Sigmoid colon (tissue), 7 donors: ENCODE measurements around the gene ADCY7. TPM values are rescaled to one million over a fixed set of nuclear protein-coding genes. Genes with fewer than 3 reads are reported as not detected.

Experiments used
- DNase-seq: peaks from one replicate; pipeline ENCODE4 v3.0.0-alpha.2; 2019
- H3K27ac ChIP-seq, 4 donors: fragments of 200-600 bp; sonication (generic); one replicate each; pipeline ENCODE4 v1.5.1; 2016 to 2019; ENCODE audit warnings: mild to moderate bottlenecking in 1 of 4
- H3K27me3 ChIP-seq, 3 donors: fragments of 200-600 bp; sonication (generic); one replicate each; pipeline ENCODE4 v1.5.1; 2019; ENCODE audit warnings: mild to moderate bottlenecking in 1 of 3
- H3K36me3 ChIP-seq, 4 donors: fragments of 200-600 bp; sonication (generic); one replicate each; pipeline ENCODE4 v1.5.1; 2016 to 2019
- H3K4me1 ChIP-seq, 4 donors: fragments of 200-600 bp; sonication (generic); one replicate each; pipeline ENCODE4 v1.5.1; 2017 to 2019
- H3K4me3 ChIP-seq, 4 donors: fragments of 200-600 bp; sonication (generic); one replicate each; pipeline ENCODE4 v1.5.1; 2017 to 2019; ENCODE audit warnings: mild to moderate bottlenecking in 2 of 4, moderate library complexity in 1 of 4
- H3K9me3 ChIP-seq, 4 donors: fragments of 200-600 bp in 3 of 4; sonication (generic) in 3 of 4; one replicate each; pipeline versions ENCODE4 v1.5.1 to v1.6.1; 2013 to 2019
- CTCF ChIP-seq, 4 experiments: fragments of 450-650 bp in 3 of 4; fragments of 200-600 bp in 1 of 4; IDR thresholded peaks; one replicate each; pipeline ENCODE4 v1.5.1; 2016 to 2019; ENCODE audit warnings: antibody characterized with exemption in 4 of 4, mild to moderate bottlenecking in 3 of 4, moderate library complexity in 2 of 4
- EP300 ChIP-seq, 4 donors: sonication (generic); formaldehyde crosslinking; IDR thresholded peaks; one replicate each; pipeline ENCODE4 v1.6.1; 2017; ENCODE audit warnings: antibody characterized with exemption in 4 of 4
- POLR2A ChIP-seq, 2 donors: fragments of 450-650 bp; IDR thresholded peaks; one replicate each; pipeline ENCODE4 v1.6.1; 2016; ENCODE audit warnings: antibody characterized with exemption in 2 of 2, mild to moderate bottlenecking in 2 of 2, moderate library complexity in 2 of 2
- POLR2AphosphoS5 ChIP-seq, 4 donors: sonication (generic); formaldehyde crosslinking; IDR thresholded peaks; one replicate each; pipeline ENCODE4 v1.6.1; 2017; ENCODE audit warnings: antibody characterized with exemption in 4 of 4
- WGBS, 2 donors: extraction: QIAGEN DNeasy Blood & Tissue Kit; methylation state at CpG; one replicate each; pipeline ENCODE4 v1.1.7; 2013; 5-methylcytosine and 5-hydroxymethylcytosine counted together
- intact Hi-C: fragments of 100-400 bp; cut with DNase I; formaldehyde crosslinking; loops from one replicate; pipeline ENCODE4 v1.15.1; 2023
- polyA plus RNA-seq, 3 donors: library from polyadenylated mRNA; stranded (reverse); fragments of 200-250 nt; gene quantifications; one replicate each; pipeline ENCODE4 v1.2.3, GENCODE V29; 2013
- total RNA-seq, 4 donors: library from RNA; depleted of rRNA; stranded (reverse); fragments of >200 nt; gene quantifications; one replicate each; pipeline ENCODE4 v1.1.0, GENCODE V29; 2016
- donor health status: healthy with polysubstance abuse.
- donor health status: Bipolar disorder and iron deficiency.
- donor health status: healthy.

ADCY7 gene
- total and polyA plus RNA-seq, 7 donors: 1.2 to 24.0 (median 10.2) TPM

DNA sequence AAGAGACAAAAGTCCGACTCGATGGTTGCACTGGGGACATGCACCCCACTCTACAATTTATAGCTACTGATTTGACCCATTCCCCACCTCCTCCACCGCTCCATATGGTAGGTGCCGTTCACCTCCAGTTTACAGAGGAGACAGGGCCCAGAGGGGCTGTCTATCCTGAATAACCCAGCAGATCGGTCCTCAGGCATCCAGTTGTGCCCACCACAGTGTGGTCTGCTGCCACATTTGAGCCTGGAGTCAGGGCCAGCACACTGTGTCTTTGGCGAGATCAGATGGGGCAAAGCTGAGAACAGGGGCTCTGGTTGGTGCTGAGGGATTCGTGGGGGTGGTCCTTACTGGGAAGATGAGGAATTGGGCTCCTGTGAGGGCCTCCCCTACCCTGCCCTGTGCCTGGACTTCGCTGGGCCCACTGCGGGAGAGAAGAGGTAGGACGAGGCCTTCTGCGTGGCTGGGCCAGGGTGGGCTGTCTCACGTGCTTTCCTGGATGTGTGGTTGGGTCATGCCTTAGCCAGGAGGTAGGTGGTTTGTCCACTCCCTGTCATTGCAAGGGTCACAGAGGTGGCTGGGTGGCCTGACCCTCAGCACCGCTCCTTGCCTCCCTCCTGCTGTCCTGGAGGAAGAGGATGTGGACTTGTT is 2.8 kb downstream of the ADCY7 start:
- WGBS, 2 donors: 92 to 94% methylated on average over 13 of the region's 13 CpGs
- Histone ChIP-seq H3K9me3 (no peaks in the 10 kb centered on the region), H3K36me3 (no peaks in the 10 kb centered on the region), H3K27ac (no peak overlapping the region), H3K4me1 (peaks cover 0 to 11% (median 10%) of the 10 kb centered on the region in 4 donors), H3K4me3 (no peak overlapping the region), H3K27me3 (no peaks in the 10 kb centered on the region)
- DNase-seq: peak; percentile 46
- no peak for TF ChIP-seq POLR2A (IDR thresholded peaks at IDR 0.05)
- TF ChIP-seq CTCF (IDR thresholded peaks at IDR 0.05): no peak
- no peak for TF ChIP-seq EP300 (IDR thresholded peaks at IDR 0.05)
- TF ChIP-seq POLR2AphosphoS5 (IDR thresholded peaks at IDR 0.05): no peak
- intact Hi-C loops: no loop called here

GRCh38 chr16:50269769-50270509 is 3.6 kb downstream of the ADCY7 start:
- no peak for TF ChIP-seq POLR2A (IDR thresholded peaks at IDR 0.05)
- TF ChIP-seq POLR2AphosphoS5 (IDR thresholded peaks at IDR 0.05): no peak
- TF ChIP-seq EP300 (IDR thresholded peaks at IDR 0.05): no peak
- TF ChIP-seq CTCF (IDR thresholded peaks at IDR 0.05): no peak
- Histone ChIP-seq H3K36me3 (no peaks in the 10 kb centered on the region), H3K27me3 (no peaks in the 10 kb centered on the region), H3K4me1 (peaks cover 0 to 11% (median 10%) of the 10 kb centered on the region in 4 donors), H3K4me3 (no peak overlapping the region), H3K9me3 (no peaks in the 10 kb centered on the region), H3K27ac (no peak overlapping the region)
- 83 to 90% methylated on average over 12 of the region's 12 CpGs for WGBS, 2 donors
- DNase-seq: peak; percentile 29
- intact Hi-C loops: no loop called here

GRCh38 chr16:50270510-50271147 is 4.3 kb downstream of the ADCY7 start:
- no peaks in the 10 kb centered on the region for H3K27me3 ChIP-seq
- H3K4me3 ChIP-seq: no peak overlapping the region
- no peaks in the 10 kb centered on the region for H3K36me3 ChIP-seq
- no peaks in the 10 kb centered on the region for H3K9me3 ChIP-seq
- TF ChIP-seq EP300 (IDR thresholded peaks at IDR 0.05) (no peak), CTCF (IDR thresholded peaks at IDR 0.05) (no peak), POLR2AphosphoS5 (IDR thresholded peaks at IDR 0.05) (no peak), POLR2A (IDR thresholded peaks at IDR 0.05) (no peak)
- peaks cover 0 to 11% (median 10%) of the 10 kb centered on the region in 4 donors for H3K4me1 ChIP-seq
- H3K27ac ChIP-seq: no peak overlapping the region
- peak; percentile 45 for DNase-seq
- intact Hi-C loops: no loop called here
- 93 to 95% methylated on average over 13 of the region's 13 CpGs for WGBS, 2 donors

- DNase-seq: peak; percentile 58
- Histone ChIP-seq H3K4me1 (peaks cover 0 to 5% (median 3%) of the 10 kb centered on the region in 4 donors), H3K4me3 (no peak overlapping the region), H3K9me3 (no peaks in the 10 kb centered on the region), H3K36me3 (no peaks in the 10 kb centered on the region), H3K27me3 (no peaks in the 10 kb centered on the region), H3K27ac (no peak overlapping the region)
- intact Hi-C loops: no loop called here
- no peak for TF ChIP-seq POLR2AphosphoS5 (IDR thresholded peaks at IDR 0.05)
- no peak for TF ChIP-seq POLR2A (IDR thresholded peaks at IDR 0.05)
- no peak for TF ChIP-seq EP300 (IDR thresholded peaks at IDR 0.05)
- no peak for TF ChIP-seq CTCF (IDR thresholded peaks at IDR 0.05)
- 85% methylated on average over 15 of the region's 15 CpGs for WGBS, 2 donors
Measured at GRCh38 chr16:50271148-50272041, 5.0 kb downstream of the ADCY7 start.
